GM12878 (cell line): ENCODE data around the gene MCM3AP. TPM values are rescaled to one million over a fixed set of nuclear protein-coding genes. Genes with fewer than 3 reads are reported as not detected.

ENCODE experiments used
- ATAC-seq: fragments of 200-7000 bp; cut with Tn5 transposase; 3 replicates; pipeline ENCODE4 v1.9.1; 2020; ENCODE audit warnings: mild to moderate bottlenecking, moderate library complexity
- BruUV-seq: library from RNA; stranded (reverse); fragments of 400-500 nt; replicated peaks from 2 replicates; lab custom pipeline; 2021; lab: Mats Ljungman, UMichigan
- CTCF ChIA-PET: fragments of 300-600 bp; sonication (Branson Sonifier 250); formaldehyde crosslinking; extraction: SDS; loops from one replicate; lab custom pipeline; 2021; ENCODE audit warnings: inconsistent platforms; lab: Yijun Ruan, JAX
- POLR2A ChIA-PET: fragments of 350-600 bp; formaldehyde crosslinking; extraction: SDS; loops from one replicate; lab custom pipeline; 2021; ENCODE audit warnings: inconsistent platforms; lab: Charles Lee
- RAD21 ChIA-PET: fragments of 300-600 bp; sonication (Branson Sonifier 250); formaldehyde crosslinking; loops from one replicate; lab custom pipeline; 2023; ENCODE audit warnings: antibody characterized with exemption; ENCODE audit not compliant: unreplicated experiment; lab: Charles Lee
- SMC1A ChIA-PET: fragments of 300-600 bp; sonication (Branson Sonifier 250); formaldehyde crosslinking; loops from one replicate; lab custom pipeline; 2023; ENCODE audit not compliant: unreplicated experiment, uncharacterized antibody; lab: Charles Lee
- DNase-seq: peaks from one replicate; pipeline ENCODE4 v3.0.0-alpha.2; 2011; ENCODE audit warnings: low read depth, low spot score
- FAIRE-seq: peaks from 3 replicates; lab custom pipeline; 2011; peaks lifted over from hg19 to GRCh38; lab: Jason Lieb, UNC
- H2AFZ ChIP-seq: 2 replicates; pipeline ENCODE4 v1.6.0; 2011; ENCODE audit warnings: low read depth, low read length, control low read depth; ENCODE audit not compliant: control insufficient read depth
- H3K27ac ChIP-seq: 2 replicates; pipeline ENCODE4 v1.5.1; 2011; ENCODE audit warnings: control low read depth; ENCODE audit not compliant: control insufficient read depth, insufficient read depth
- H3K27me3 ChIP-seq, 2 experiments: replicated peaks in 1 of 2; 2 replicates each; pipeline versions ENCODE4 v1.6.0 to v1.6.1; 2011; ENCODE audit warnings: low read length in 1 of 2; ENCODE audit not compliant: control insufficient read depth in 2 of 2, insufficient read depth in 2 of 2
- H3K36me3 ChIP-seq, 2 experiments: 2 replicates each; pipeline ENCODE4 v1.5.1; 2011; ENCODE audit warnings: low read length in 1 of 2; ENCODE audit not compliant: control insufficient read depth in 2 of 2, insufficient read depth in 2 of 2
- H3K4me1 ChIP-seq: 2 replicates; pipeline ENCODE4 v1.6.1; 2011; ENCODE audit warnings: mild to moderate bottlenecking, low read length, moderate library complexity, mixed read lengths; ENCODE audit not compliant: control insufficient read depth, insufficient read depth
- H3K4me2 ChIP-seq: 2 replicates; pipeline ENCODE4 v1.6.0; 2011; ENCODE audit warnings: control low read depth; ENCODE audit not compliant: control insufficient read depth, insufficient read depth
- H3K4me3 ChIP-seq: fragments of 200-600 bp; sonication (generic); 2 replicates; pipeline ENCODE4 v1.5.1; 2016
- H3K79me2 ChIP-seq: 2 replicates; pipeline ENCODE4 v1.6.0; 2011; ENCODE audit warnings: low read length; ENCODE audit not compliant: control insufficient read depth, insufficient read depth
- H3K9ac ChIP-seq: 2 replicates; pipeline ENCODE4 v1.8.0; 2011; ENCODE audit warnings: low read length, control low read depth, mixed read lengths; ENCODE audit not compliant: control insufficient read depth, insufficient read depth
- H3K9me3 ChIP-seq: replicated peaks from 3 replicates; pipeline ENCODE4 v1.5.1; 2011; ENCODE audit warnings: mild to moderate bottlenecking, low read length; ENCODE audit not compliant: control insufficient read depth, insufficient read depth
- H4K20me1 ChIP-seq: 2 replicates; pipeline ENCODE4 v1.6.0; 2011; ENCODE audit not compliant: control insufficient read depth, insufficient read depth
- BCL3 ChIP-seq: IDR thresholded peaks from 2 replicates; pipeline ENCODE4 v1.6.1; 2011; ENCODE audit warnings: borderline replicate concordance, low read depth, mild to moderate bottlenecking, moderate library complexity, low read length; ENCODE audit not compliant: insufficient read depth, poor library complexity, severe bottlenecking
- CBFB ChIP-seq: IDR thresholded peaks from 2 replicates; pipeline ENCODE4 v1.6.1; 2016; ENCODE audit warnings: antibody characterized with exemption, low read depth
- NFIC ChIP-seq: IDR thresholded peaks from 2 replicates; pipeline ENCODE4 v1.6.1; 2012; ENCODE audit warnings: low read depth, mild to moderate bottlenecking, inconsistent platforms, low read length, moderate library complexity
- NR2F1 ChIP-seq: fragments of 450-650 bp; conservative IDR thresholded peaks from 2 replicates; pipeline ENCODE4 v1.6.1; 2017; ENCODE audit warnings: mild to moderate bottlenecking
- RCOR1 ChIP-seq: conservative IDR thresholded peaks from 2 replicates; pipeline ENCODE4 v1.6.1; 2012; ENCODE audit warnings: low read depth, low read length, improper control_type of control experiment
- SMAD5 ChIP-seq: IDR thresholded peaks from 2 replicates; pipeline ENCODE4 v1.6.1; 2016; ENCODE audit warnings: antibody characterized with exemption, low read depth
- SMC3 ChIP-seq: IDR thresholded peaks from 2 replicates; pipeline ENCODE4 v1.6.1; 2011; ENCODE audit warnings: low read length, improper control_type of control experiment, borderline replicate concordance
- WGBS: methylation state at CpG from one replicate; pipeline ENCODE4 v1.1.6; 2016; ENCODE audit warnings: low lambda C conversion rate; ENCODE audit not compliant: insufficient replicate concordance, insufficient coverage; ENCODE audit errors: missing lambda C conversion rate; 5-methylcytosine and 5-hydroxymethylcytosine counted together
- in situ Hi-C: fragments of 300-500 bp; cut with MboI; formaldehyde crosslinking; loops from 9 replicates; pipeline ENCODE4 v1.14.3; 2018; ENCODE audit warnings: mixed read lengths
- intact Hi-C: fragments of 100-400 bp; cut with micrococcal nuclease; formaldehyde crosslinking; loops from one replicate; pipeline ENCODE4 v1.14.2; 2022; ENCODE audit not compliant: unreplicated experiment
- polyA plus RNA-seq, 11 experiments: library from polyadenylated mRNA; depleted of rRNA in 4 of 11; unstranded in 6 of 11; stranded (reverse) in 5 of 11; fragments of >200 nt; fragmentation: Nextera tagmentation in 4 of 11; fragmentation: Illumina TruSeq in 1 of 11; extraction: Ambion mirVana in 4 of 11; extraction: Trizol in 1 of 11; gene quantifications; 1 replicate in 1 of 11; 2 replicates in 10 of 11; pipeline versions ENCODE4 v1.2.1 to v1.2.3, GENCODE V29; 2011 to 2016; ENCODE audit warnings: inconsistent platforms in 2 of 11, missing spikeins in 2 of 11, low read depth in 1 of 11
- total RNA-seq, 4 experiments: library from RNA; depleted of rRNA in 3 of 4; stranded (reverse); fragments of >200 nt in 3 of 4; fragmentation: Illumina TruSeq in 1 of 4; extraction: Trizol in 1 of 4; gene quantifications; 2 replicates each; pipeline versions ENCODE4 v1.2.1 to v1.2.3, GENCODE V29; 2013 to 2021
- TF ChIP-seq, protein P1 (sequence below), 3 experiments: IDR thresholded peaks in 2 of 3; conservative IDR thresholded peaks in 1 of 3; 2 replicates each; pipeline ENCODE4 v1.5.1; 2011; ENCODE audit warnings: low read depth in 3 of 3, low read length in 3 of 3, mild to moderate bottlenecking in 3 of 3, control low read depth in 2 of 3, moderate library complexity in 2 of 3, inconsistent platforms in 1 of 3, mixed read lengths in 1 of 3; ENCODE audit not compliant: control insufficient read depth in 2 of 3, insufficient read depth in 1 of 3; ENCODE audit errors: extremely low read depth in 1 of 3

The MCM3AP gene
- total and polyA plus RNA-seq, 10 of the 15 experiments (the other 5 are each of a cell fraction or from before 2014, with no cell fraction given) = 6.1 to 95.7 (median 47.0) TPM

DNA sequence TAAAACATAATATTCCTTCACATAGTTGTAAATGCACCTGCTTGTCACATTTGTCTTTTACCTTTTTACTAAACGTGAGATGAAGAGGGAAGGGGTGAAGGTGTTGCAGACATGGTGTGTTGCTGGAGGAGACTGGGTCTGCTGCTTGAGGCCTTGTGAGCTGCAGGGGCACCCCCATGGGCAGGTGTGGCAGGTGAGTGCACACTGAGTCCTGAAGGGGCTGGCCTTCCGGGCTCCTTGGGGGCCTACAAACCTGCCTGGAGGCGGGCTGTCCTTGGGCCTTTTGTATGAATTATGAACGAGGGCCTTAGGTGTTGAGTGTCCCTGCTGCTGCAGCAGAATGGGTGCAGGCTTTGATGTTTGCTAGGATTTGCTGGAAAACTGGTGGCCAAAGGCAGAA lies 42.3 kb upstream of the MCM3AP start:
- H3K4me1 ChIP-seq = no peaks in the 10 kb centered on the region
- TF ChIP-seq RCOR1 (no peak), NR2F1 (no peak), CBFB (no peak), NFIC (no peak)
- in situ Hi-C loops = no loop called here

DNA sequence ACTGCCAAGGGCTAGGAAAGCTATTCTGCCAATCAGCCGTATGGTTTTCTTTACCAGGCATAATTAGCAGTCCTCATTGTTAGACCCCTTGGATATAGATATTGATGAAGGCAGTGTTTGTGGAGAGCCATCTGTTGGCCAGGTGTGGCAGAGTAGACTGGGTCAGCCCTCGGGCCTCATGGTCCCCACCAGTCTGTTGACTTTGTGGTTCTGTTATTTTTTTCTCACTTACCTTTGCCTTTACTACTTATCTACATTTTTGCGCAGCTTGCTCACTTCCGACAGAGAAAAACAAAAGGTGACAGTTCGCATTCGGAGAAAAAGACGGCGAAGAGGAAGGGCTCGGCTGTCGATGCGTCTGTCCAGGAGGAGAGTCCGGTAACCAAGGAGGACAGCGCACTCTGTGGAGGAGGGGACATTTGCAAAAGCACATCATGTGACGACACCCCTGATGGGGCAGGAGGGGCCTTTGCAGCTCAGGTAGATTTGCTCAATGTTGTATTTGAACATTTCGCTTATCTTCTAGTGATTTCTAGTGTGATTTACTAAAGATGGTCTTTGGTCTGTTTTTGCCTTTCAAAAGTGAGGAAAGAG lies 40.8 kb upstream of the MCM3AP start:
- no peak overlapping the region for H2AFZ ChIP-seq
- POLR2A ChIA-PET = interaction anchor here (1.1 to 1.4 kb wide), 3 partner anchors 43 to 132 kb away, joined by 7 read pairs; partner anchors contain the start of genes DIP2A and LSS
- TSS peak; percentile 62 for BruUV-seq
- H3K27me3 ChIP-seq = no peaks in the 10 kb centered on the region
- no peak overlapping the region for H3K9ac ChIP-seq
- peak overlapping the region; percentile 62; the same call in 1 of the 2 replicates for H3K4me2 ChIP-seq
- H4K20me1 ChIP-seq = no peaks in the 10 kb centered on the region
- peaks cover 2 to 7% of the 10 kb centered on the region in 2 experiments for H3K36me3 ChIP-seq
- 90% methylated on average over 15 of the region's 15 CpGs for WGBS
- CTCF ChIA-PET = interaction anchor here (0.8 to 1.9 kb wide), 18 partner anchors 12 to 356 kb away, joined by 3 to 23 read pairs (median 5); partner anchors contain the start of genes MCM3AP and YBEY
- no peak for ATAC-seq
- no peak overlapping the region for H3K27ac ChIP-seq
- peaks cover 47% of the 10 kb centered on the region for H3K79me2 ChIP-seq
- DNase-seq = no peak
- no peak for FAIRE-seq
- intact Hi-C loops = no loop called here
- H3K4me1 ChIP-seq = peaks cover 3% of the 10 kb centered on the region
- TF ChIP-seq SMC3 (peak; percentile 14; the same call in 1 of the 2 replicates), BCL3 (peak; percentile 25), SMAD5 (no peak)
- TF ChIP-seq, protein P1, sequence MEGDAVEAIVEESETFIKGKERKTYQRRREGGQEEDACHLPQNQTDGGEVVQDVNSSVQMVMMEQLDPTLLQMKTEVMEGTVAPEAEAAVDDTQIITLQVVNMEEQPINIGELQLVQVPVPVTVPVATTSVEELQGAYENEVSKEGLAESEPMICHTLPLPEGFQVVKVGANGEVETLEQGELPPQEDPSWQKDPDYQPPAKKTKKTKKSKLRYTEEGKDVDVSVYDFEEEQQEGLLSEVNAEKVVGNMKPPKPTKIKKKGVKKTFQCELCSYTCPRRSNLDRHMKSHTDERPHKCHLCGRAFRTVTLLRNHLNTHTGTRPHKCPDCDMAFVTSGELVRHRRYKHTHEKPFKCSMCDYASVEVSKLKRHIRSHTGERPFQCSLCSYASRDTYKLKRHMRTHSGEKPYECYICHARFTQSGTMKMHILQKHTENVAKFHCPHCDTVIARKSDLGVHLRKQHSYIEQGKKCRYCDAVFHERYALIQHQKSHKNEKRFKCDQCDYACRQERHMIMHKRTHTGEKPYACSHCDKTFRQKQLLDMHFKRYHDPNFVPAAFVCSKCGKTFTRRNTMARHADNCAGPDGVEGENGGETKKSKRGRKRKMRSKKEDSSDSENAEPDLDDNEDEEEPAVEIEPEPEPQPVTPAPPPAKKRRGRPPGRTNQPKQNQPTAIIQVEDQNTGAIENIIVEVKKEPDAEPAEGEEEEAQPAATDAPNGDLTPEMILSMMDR (IDR thresholded peaks at IDR 0.05 in 2 of 3, conservative IDR thresholded peaks at IDR 0.05 in 1 of 3; ENCODE audit: control insufficient read depth in 2 of 3, extremely low read depth in 1 of 3, insufficient read depth in 1 of 3, low read depth in 3 of 3, low read length in 3 of 3) = peak in 2 of 3 experiments; percentile 7 to 25; a peak in 2 of 6 replicates
- SMC1A ChIA-PET = interaction anchor here (0.7 to 1.7 kb wide), 17 partner anchors 9 to 183 kb away, joined by 3 to 12 read pairs (median 4); partner anchors contain the start of genes DIP2A, MCM3AP and YBEY
- no peaks in the 10 kb centered on the region for H3K9me3 ChIP-seq
- in situ Hi-C loops = no loop called here
- 0 out of 2 replicates have a peak overlapping the region, but pooled peaks have one; percentile 36 for H3K4me3 ChIP-seq
- RAD21 ChIA-PET = interaction anchor here (0.7 to 2.6 kb wide), 10 partner anchors 12 to 282 kb away, joined by 3 to 17 read pairs (median 4); partner anchors contain the start of genes MCM3AP and YBEY

More for the DNA sequence above, 42.3 kb upstream of the MCM3AP start:
- peaks cover 32% of the 10 kb centered on the region for H3K79me2 ChIP-seq
- 90% methylated on average over 4 of the region's 4 CpGs for WGBS
- ATAC-seq = no peak
- H3K27me3 ChIP-seq = no peaks in the 10 kb centered on the region
- FAIRE-seq = no peak
- no peaks in the 10 kb centered on the region for H4K20me1 ChIP-seq
- peaks cover 2 to 11% of the 10 kb centered on the region in 2 experiments for H3K36me3 ChIP-seq
- BruUV-seq = no TSS peak
- ChIA-PET RAD21 (no interaction called here), POLR2A (no interaction called here), CTCF (no interaction called here), SMC1A (no interaction called here)
- no peak overlapping the region for H3K9ac ChIP-seq
- no peak for DNase-seq
- no peak overlapping the region for H2AFZ ChIP-seq
- H3K4me2 ChIP-seq = no peak overlapping the region
- intact Hi-C loops = no loop called here
- H3K9me3 ChIP-seq = no peaks in the 10 kb centered on the region
- no peak overlapping the region for H3K27ac ChIP-seq
- H3K4me3 ChIP-seq = no peak overlapping the region
